Stimulated activated CD8-positive, alpha-beta memory T cell treated with anti-CD3 and anti-CD28 coated beads, Interleukin-15, amount 100 ng/mL, for 48 hours (primary cell): ENCODE measurements around the gene ENPP3.
A peak's percentile ranks its signal among the peaks of the same experiment; 100 is the strongest.

Source experiments
- DNase-seq, 2 donors: peaks; one replicate each; pipeline ENCODE4 v3.0.0-alpha.2; 2020; ENCODE audit warnings: low read depth in 2 of 2

ENPP3 gene

DNA sequence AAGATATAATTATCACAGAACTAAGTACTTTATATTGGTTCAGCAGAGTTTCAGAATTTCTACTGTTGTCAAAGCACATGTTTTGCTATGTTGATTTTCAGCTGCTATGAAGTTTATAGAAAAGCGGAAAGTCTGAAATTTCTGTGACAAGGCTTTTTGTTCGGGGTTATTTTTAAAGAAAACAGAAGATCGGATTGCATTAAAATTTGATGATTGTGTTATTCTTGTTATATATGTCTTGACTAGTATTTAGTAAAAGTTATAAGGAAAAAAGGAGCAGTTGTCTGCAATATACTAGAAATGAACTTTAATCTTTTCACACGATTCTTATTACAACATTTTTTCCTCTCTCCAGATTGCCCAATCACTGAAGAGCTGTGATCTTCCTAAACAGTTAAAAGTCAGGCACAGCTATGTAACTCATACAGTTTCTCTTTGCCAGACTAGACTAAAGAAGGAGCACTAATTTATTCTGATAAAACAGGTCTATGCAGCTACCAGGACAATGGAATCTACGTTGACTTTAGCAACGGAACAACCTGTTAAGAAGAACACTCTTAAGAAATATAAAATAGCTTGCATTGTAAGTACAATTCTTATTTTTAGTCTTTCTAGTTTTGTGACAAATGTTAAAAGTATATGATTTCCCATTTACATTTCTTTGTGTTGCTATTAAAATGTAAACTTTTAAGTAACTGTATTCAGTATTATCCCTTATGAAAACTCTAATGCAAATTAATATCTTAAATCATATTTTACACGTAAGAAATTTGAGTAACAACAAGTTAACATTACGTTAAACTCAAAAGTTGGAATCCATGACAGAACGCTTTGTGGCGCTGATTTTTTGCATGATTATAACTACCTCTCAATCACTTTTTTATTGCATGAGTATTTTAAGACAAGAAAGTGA, at the start of gene ENPP3:
Gene ENPP3 (plus strand): TSS at position 423 of the 913 bp plus-strand sequence. CDS start 83 bp downstream, at position 506.
- no peak for DNase-seq

DNA sequence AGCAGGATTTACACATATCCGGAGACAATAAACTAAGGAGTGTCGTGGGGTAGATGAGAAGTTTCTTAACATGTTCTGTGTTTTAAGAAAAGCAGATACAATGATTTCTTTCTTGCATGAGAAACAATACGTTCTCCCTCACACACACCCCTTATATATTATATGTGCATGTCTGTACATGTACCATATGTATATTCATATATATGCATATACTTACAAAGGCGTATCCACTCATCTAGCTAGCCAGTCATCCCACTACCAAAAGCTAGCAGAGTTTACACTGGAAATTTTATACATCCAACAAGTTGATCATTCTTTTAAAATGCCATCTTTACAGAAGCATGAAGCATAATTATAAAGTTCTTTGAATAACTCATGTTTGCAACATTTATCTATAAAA, 49.2 kb upstream of the ENPP3 start:
- DNase-seq, result no peak

DNA sequence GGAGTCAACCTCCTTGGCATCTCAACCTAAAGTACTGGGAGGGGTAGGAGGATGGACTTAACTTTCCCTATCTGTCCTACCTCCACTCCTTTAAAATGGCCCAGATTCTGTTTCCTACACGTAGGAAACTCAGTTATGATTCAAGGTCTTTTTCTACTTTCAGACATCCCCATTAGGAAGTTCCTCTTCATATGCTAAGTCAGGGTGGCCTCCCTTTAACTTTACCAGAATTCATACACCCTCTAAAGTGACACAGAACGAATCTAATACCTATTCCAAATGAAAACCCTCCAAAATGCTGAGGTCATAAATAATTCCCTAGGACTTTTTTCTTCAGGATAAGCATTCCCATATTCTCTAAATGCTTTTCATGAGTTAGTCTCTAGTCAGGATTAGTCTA, 48.5 kb upstream of the ENPP3 start:
- DNase-seq, result no peak

DNA sequence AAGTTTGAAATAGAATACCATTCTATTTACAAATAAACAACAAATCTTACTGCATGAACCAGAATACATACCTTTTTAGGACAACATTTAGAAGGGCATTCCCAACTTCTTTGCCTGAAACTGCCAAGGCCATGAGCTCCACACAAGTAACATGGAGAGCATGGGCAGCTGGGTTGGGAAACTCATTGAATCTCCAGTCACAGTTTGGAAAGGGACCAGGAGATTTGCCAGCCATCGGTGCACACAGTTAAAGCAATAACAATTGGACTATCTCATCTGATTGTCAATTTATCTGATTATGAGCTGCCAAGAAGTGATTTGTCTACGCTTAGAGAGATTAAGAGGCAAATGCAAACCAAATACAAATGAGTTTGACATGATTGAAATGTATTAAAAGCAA, 44.2 kb upstream of the ENPP3 start:
- DNase-seq, result no peak

DNA sequence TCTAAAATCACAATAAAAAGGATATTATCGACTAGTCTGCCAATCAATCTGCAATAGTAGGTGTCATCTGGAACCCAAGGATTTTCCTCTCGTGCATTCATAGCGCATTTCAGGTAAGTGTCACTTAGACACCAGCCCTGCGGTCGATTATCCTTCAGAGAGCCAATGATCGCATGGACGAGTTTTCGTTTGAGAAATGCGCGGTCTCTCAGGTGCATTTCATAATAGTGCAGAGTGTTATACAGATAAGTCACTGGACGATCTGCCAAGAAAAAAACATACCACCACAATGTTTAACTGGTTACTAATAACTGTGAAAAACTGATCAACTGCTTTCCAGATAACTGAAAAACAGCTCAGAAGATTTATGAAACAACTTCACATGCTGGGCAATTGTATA, 43.0 kb upstream of the ENPP3 start:
- DNase-seq, result no peak

DNA sequence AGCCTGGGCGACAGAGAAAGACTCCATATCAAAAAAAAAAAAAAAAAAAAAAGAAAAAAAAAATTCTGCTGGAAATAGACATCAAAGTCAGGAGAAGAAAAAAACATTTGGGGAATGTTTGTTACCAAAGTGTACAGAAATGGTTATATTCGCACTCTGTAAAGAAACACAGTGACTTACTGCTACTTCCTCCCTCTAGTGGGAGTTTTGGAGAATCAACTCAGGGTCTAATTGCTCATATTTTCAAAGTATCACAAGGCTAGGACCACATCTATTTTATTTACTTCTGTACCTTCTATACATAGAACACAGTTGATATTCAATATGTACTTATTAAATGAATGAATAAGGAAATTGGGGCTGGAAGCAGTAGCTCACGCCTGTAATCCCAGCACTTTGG, 39.7 kb upstream of the ENPP3 start:
- no peak for DNase-seq

DNA sequence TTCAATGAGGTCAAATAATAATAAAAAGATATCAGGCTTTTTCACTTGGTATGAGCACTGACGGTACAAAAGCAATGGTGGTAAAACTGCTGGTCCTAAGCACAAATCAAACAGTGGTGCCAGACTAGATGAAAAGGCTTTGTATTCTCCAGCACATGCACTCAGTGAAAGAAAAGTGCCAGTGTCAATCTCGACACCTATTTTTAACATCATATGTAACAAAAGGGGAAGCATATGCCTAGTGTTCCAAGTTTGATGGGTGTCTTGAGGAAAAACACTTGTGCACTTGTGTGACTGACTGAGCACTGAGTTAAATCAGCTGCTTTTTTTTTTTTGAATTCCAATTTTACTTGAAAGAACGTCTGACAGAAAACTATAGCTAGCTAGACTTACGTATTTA, 36.4 kb upstream of the ENPP3 start:
- DNase-seq, result no peak

DNA sequence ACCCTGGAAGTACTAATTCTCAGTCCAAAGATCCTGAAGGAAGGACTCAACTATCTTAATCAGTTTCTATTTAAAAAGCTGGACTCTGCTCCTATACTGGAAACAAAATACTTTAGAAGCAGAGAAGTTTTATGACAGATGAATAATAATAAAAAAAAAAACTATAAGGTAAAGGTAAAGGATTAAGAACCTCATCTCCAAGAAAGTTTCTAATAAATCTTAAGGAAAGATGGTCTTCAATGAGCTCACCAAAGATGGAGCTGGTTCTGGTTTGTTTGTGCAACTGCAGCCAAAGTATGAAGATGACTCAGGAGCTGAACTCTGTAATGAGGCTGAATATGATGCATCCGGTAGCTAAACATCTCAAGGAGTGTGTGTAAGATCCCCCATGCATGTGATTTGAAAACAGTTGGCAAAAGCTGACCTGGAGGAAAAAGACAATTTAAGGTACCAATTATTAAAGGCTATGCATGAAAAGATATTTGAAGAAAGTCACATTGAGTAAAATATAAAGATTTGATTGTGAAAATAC, 34.3 kb upstream of the ENPP3 start:
- no peak for DNase-seq

DNA sequence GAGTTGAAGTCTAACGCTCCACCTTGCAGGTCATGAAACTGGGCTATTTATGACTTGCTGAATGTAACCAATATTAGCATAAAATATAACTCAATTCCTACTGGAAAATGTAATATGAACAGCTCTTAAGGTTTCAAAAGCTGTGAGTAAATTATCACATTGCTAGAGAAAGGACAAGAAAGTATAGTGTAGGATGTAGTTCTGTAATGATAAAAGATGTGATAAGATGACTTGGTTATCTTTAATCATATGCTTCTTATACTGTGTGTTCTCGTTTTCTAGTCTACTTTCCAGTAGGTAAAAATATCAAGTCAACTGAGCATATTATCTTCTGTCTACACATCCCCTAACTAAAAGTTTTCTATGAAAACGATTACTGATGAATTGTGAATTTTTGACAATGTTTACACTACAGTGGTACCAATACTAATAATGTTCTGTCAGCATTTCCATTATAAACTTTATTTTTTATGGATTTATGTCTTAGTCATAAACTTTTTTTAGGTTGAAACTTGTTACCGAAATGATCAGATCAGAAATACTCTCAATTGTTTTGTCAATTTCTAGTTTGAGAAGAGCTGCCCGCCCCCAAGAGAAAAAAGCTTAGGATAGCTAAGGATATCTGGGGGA, 23.7 kb upstream of the ENPP3 start:
- DNase-seq, result no peak

DNA sequence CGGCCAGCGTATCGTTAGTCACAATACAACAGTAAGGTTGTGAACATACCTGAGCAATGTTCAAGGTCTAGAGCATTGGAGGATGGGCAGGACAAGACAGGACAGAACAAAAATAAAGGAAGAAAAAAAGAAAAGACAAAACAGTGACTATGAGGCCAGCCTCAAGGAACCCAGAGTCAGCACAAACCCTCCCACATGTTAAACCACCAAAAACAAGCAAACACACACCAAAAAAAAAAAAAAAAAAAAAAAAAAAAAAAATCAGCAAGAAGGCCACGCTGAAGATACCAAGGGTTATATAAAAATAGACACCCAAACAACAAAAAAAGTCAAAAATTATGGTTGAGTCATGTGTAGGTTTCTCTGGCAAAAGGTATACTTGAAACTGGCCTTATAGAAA, 21.8 kb upstream of the ENPP3 start:
- DNase-seq, result no peak

DNA sequence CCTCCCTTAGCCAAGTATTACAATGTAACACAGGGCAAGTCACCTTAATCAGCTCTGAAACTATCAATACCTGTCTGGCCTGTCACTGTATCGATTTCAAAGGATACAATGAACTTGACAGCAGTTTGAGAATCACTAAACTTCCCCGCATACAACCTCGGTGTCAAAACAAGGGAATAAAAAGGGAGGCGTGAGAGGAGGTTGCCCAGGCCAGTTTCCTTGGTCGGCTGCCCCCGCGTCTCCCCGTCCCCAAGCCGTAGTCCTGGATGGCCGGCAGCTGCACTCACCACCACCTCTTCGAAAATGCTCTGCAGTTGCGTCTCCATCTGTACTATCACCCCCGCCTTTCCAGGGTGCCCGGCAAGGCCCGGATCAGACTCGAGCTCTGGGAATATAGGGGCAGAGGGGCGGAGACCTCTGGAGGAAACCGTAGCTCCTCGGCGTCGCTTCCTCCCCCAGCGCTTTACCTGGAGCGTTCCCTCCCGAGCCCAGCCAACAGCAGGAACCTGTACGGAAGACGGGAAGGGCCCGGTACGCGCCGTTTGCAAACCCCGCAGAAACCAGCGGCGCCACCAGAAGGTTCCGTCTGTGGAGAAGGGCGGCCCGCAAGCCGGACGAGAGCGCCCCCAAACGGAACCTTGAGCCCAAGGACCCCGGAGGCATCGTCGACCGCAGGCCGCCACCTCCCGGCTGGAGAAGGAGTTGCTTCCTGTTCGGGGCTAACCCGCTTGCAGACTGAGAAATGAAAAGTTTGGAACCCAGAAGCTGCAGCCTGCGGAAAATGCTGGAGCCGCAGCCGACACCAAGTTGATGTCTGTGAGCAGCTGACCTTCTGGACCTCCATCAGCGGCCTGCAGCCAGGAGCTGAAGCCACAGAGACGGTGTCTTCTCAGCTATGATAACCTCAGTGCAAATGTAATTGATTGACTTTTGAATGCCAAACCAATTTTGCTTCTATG, 9.1 kb upstream of the ENPP3 start, which contains the start of gene MED23:
Gene MED23 (minus strand): TSS at position 519 of the 959 bp plus-strand sequence. CDS start 193 bp downstream, at position 326.
- DNase-seq, result peak; percentile 89 to 90

DNA sequence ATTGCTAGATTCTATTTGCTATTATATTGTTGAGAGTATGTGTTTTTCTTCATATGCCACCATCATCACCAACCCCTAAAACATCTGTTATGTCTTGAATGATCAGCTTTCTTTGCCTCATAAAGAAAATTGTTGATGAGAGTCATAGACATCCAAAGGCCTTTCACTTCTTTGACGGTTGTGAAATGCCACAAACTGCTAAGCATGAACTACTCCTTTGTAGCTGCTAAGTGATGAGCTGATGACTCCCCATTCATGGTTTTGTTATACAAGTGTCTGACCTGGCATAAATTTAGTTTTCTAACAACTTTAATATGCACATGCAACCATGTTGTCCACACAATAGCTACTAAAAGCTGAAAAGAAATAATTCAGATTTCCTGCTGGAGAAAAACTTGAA, 8.4 kb upstream of the ENPP3 start:
- DNase-seq, result no peak

DNA sequence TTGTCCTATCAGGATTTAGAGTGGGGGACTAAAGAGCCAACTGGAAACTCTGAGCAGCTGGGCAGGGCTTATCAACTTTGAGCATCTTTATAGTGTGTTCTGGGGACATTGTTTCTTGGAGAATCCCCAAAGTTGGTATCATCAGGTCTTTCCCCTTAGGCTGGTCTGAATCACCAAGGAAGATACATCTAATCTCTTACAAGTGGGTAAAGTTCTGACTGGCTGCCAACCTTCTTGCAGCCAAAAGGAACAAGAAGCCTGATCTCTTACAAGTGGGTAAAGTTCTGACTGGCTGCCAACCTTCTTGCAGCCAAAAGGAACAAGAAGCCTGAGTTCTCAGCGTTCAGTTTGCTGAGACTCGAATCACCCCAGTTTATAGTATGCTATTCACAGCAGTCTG, 7.5 kb upstream of the ENPP3 start:
- no peak for DNase-seq

DNA sequence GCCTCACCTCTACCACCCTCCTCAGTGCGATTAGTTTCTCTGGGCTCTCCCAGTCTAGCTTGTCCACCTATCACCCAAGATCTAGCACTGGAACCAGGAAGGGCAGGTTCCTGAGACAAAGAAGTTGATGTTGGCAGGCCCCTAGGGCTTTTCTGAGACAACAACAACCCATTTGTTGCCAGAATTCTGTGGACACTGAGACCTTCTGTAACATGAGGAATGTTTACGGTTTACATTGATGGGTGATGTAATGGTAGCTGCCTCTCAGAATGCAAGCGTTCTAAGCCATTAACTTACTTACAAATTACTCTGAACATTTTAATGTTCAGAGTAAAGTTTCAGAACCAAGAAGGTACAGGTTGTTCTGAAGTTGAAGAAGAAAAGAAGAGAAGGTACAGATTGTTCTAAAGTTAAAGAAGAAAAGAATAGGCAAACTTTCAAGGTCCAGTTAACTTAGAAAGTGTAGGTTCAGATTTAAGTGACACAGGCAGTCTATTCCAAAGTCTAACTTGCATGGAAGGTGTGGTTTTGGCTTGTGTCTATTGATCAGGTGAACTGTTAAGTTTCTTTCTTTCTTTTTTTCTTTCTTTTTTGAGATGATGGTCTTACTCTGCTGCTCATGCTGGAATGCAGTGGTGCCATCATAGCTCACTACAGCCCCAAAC, 5.3 kb upstream of the ENPP3 start:
- no peak for DNase-seq

DNA sequence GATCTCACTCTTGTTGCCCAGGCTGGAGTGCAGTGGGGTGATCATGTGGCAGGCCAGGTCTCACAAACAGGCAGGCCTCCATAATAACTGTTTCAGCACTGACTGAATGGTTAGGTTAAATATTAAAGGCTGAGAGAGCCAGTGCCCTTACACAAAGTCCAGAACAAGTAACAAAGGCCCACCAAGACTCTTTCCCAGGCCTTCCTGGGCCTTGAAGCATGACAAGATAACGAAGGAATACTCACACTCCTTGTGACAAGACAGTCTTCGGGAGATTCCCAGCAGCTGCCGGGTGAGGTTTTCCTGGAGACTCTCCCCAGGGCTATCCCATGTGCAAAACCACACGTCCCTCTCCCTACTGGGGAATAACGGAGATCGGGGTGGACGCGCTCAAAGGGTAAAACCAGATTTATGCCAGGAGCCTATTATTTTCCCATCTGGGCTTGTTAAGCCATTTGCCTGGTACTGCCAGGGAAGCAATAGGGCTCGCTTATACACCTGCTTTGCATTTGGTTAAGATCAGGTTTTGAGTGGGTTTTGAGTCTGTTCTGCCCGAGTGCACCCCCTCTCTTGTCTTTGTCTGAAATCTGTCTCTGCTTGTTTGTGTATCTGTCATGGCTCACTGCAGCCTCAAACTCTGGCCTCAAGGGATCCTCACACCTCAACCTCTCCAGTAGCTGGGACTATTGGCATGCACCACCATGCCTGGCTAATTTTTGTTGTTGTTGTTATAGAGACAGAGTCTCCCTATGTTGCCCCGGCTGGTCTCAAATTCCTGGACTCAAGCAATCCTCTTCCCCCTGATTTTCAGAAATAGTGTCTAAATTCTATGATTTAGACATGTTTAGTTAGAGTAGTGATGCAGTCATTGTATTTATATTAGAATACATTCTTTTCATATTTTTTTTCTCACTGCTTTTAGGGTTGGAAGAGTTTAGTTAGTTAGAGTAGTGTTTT, 1.4 kb upstream of the ENPP3 start:
- DNase-seq, result no peak

DNA sequence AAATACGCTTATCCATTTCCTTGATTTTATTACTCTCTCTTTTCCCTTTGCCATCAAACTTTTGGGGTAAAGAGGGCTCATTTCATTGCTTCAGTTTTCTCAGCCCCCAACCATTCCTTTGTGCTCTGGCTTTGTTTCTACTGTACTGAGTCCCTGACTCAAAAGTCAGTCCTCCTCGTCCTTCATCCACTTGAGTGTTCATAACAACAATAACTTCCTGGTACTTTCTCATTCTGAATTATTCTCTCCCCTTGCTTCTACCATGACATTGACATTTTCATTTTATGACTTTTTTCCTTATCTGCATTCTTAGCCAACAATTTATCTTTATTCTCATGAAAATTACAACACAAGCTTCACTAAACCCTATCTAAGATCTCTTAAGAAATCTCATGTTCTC, 911 bp downstream of the ENPP3 start:
- DNase-seq, result no peak

DNA sequence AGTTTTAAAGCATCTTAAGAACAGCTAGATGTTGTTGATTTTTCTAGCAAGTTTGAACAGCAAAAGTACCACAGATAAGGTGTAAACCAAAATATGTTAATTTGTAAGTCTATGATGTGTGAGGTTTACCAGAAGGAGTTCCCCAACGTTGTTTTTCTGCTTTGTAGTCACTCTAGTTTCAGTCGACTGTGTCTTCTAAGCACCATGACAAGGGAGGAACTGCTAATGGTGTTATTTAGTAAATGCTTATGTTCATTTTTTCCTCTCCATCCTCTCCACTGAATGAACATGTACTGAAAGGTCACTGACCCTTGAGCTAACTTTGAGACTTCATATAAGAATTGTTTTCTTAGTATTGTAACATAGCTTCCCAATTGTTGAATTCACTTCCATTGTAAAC, 3.0 kb downstream of the ENPP3 start:
- no peak for DNase-seq

DNA sequence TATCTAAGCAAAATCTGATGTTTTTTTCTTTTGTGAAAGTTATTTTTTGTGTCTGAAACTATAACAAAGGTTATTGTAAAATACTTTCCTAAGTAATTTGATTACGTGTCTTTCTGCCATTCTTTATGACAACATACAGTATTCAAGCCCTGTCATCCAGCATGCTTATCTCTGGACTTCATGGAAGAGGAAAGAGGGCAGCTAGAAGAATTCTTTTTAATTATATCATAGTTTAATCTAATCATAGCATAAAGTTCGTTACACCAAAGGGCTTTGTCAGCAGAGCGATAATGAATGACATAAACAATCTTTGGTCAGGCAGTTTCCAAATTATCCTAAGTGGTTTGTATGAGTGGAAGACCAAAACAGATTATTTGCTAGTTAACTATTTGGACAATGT, 3.5 kb downstream of the ENPP3 start:
- DNase-seq, result no peak

DNA sequence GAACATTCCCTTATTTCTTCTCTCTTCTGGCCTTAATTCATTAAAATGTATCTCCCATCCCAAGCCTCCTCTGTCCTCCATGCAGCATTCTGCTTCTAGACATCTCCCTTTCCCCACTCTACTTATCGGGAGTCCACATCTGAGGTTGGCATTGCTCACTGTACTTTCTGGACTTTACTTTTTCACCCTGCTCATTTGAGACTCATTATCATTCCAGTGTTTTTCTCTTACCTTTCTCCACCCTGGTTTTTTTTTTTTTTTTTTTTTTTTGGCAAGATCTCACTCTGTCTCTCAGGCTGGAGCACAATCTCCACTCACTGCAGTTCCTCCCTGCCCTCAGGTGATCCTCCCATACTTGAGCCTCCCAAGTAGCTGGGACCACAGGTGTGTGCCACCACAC, 4.5 kb downstream of the ENPP3 start:
- DNase-seq, result no peak

DNA sequence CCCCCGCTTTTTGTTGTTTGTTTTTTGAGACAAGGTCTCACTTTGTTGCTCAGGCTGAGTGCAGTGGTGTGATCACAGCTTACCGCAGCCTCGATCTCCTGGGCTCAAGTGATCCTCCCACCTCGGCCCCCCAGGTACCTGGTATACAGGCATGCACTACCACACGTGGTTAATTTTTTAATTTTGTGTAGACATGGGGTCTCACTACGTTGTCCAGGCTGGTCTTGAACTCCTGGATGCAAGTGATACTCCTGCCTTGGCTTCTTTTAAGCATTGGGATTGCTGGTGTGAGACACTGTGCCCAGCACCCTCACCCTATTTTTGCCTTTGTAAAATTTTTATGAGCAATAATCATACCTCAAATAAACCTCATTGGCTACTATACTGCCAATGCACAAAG, 5.5 kb downstream of the ENPP3 start:
- no peak for DNase-seq
